SK-N-SH (cell line): Measurements from ENCODE around the gene TAPBP. TPM values are rescaled to one million over a fixed set of nuclear protein-coding genes. Genes with fewer than 3 reads are reported as not detected.
"Not testable (repeated sequence)": the region's sequence is repeated elsewhere in the genome, so short reads cannot be mapped to it uniquely, and the experiment has no call there.

Experiments used
- CTCF ChIA-PET: fragments of 300-600, 350-600 bp; formaldehyde crosslinking; extraction: SDS; loops from one replicate; lab custom pipeline; 2021; lab: Yijun Ruan, JAX
- POLR2A ChIA-PET: fragments of 350-600 bp; sonication (Branson Sonifier 250); formaldehyde crosslinking; extraction: SDS; loops from one replicate; lab custom pipeline; 2020; ENCODE audit warnings: antibody characterized with exemption, inconsistent platforms; lab: Yijun Ruan, JAX
- DNase-seq: peaks from one replicate; pipeline ENCODE4 v3.0.0; 2012
- H2AFZ ChIP-seq: fragments of 200-600 bp; sonication (generic); 2 replicates; pipeline ENCODE4 v1.8.1; 2016; ENCODE audit warnings: antibody characterized with exemption, mild to moderate bottlenecking, low read depth
- H3F3A ChIP-seq: fragments of 200-600 bp; sonication (generic); replicated peaks from 2 replicates; pipeline ENCODE3; 2016; ENCODE audit warnings: antibody characterized with exemption, mild to moderate bottlenecking; ENCODE audit not compliant: insufficient read depth
- H3K27ac ChIP-seq, 2 experiments: fragments of 200-500 bp in 1 of 2; fragments of 200-600 bp in 1 of 2; sonication (Bioruptor generic) in 1 of 2; sonication (generic), shearing (Covaris generic) in 1 of 2; 2 replicates each; pipeline versions ENCODE4 v1.5.1 to v1.6.1; 2014 to 2016; ENCODE audit warnings: low read depth in 2 of 2, inconsistent platforms in 1 of 2, low read length in 1 of 2, mild to moderate bottlenecking in 1 of 2, mixed read lengths in 1 of 2
- H3K27me3 ChIP-seq: fragments of 200-600 bp; sonication (generic), shearing (Covaris generic); 2 replicates; pipeline ENCODE4 v1.6.1; 2016; ENCODE audit warnings: mixed run types; ENCODE audit not compliant: insufficient read depth
- H3K36me3 ChIP-seq, 2 experiments: fragments of 200-500 bp in 1 of 2; fragments of 200-600 bp in 1 of 2; sonication (Bioruptor generic) in 1 of 2; sonication (generic) in 1 of 2; replicated peaks in 1 of 2; 2 replicates each; pipeline versions ENCODE3 to v1.5.1; 2014 to 2016; ENCODE audit warnings: low read length in 1 of 2, mild to moderate bottlenecking in 1 of 2; ENCODE audit not compliant: insufficient read depth in 2 of 2, control insufficient read depth in 1 of 2
- H3K4me1 ChIP-seq, 2 experiments: fragments of 200-500 bp in 1 of 2; fragments of 200-600 bp in 1 of 2; sonication (Bioruptor generic) in 1 of 2; sonication (generic), shearing (Covaris generic) in 1 of 2; 2 replicates each; pipeline versions ENCODE4 v1.5.1 to v1.6.1; 2014 to 2016; ENCODE audit warnings: low read depth in 1 of 2, low read length in 1 of 2, mixed run types in 1 of 2; ENCODE audit not compliant: insufficient read depth in 2 of 2, control insufficient read depth in 1 of 2
- H3K4me2 ChIP-seq: fragments of 200-600 bp; sonication (generic), shearing (Covaris generic); 2 replicates; pipeline ENCODE4 v1.6.1; 2017; ENCODE audit warnings: mixed run types
- H3K4me3 ChIP-seq, 2 experiments: fragments of 200-500 bp in 1 of 2; fragments of 200-600 bp in 1 of 2; sonication (Bioruptor generic) in 1 of 2; sonication (generic), shearing (Covaris generic) in 1 of 2; 2 replicates each; pipeline versions ENCODE4 v1.5.1 to v1.8.1; 2014 to 2016; ENCODE audit warnings: low read depth in 2 of 2, inconsistent platforms in 1 of 2, low read length in 1 of 2, mild to moderate bottlenecking in 1 of 2, mixed read lengths in 1 of 2, moderate library complexity in 1 of 2
- H3K79me2 ChIP-seq: fragments of 200-600 bp; sonication (generic); 2 replicates; pipeline ENCODE4 v1.8.1; 2017; ENCODE audit warnings: mild to moderate bottlenecking; ENCODE audit not compliant: insufficient read depth
- H3K9ac ChIP-seq: fragments of 200-600 bp; sonication (generic); 2 replicates; pipeline ENCODE4 v1.6.1; 2017; ENCODE audit warnings: mixed run types
- H3K9me2 ChIP-seq: fragments of 200-600 bp; sonication (generic); 2 replicates; pipeline ENCODE4 v1.6.1; 2017; ENCODE audit warnings: mixed run types
- H3K9me3 ChIP-seq: fragments of 200-600 bp; sonication (generic); 2 replicates; pipeline ENCODE4 v1.6.1; 2017; ENCODE audit warnings: mixed run types, mild to moderate bottlenecking, moderate library complexity
- H4K20me1 ChIP-seq: fragments of 200-600 bp; sonication (generic); 2 replicates; pipeline ENCODE4 v1.6.1; 2017; ENCODE audit warnings: mild to moderate bottlenecking, mixed run types; ENCODE audit not compliant: insufficient read depth
- CTCF ChIP-seq: fragments of 200-600 bp; sonication (generic); IDR thresholded peaks from 2 replicates; pipeline ENCODE4 v1.6.1; 2017; ENCODE audit warnings: antibody characterized with exemption, mild to moderate bottlenecking, moderate library complexity
- GATA2 ChIP-seq: sonication (generic); formaldehyde crosslinking; IDR thresholded peaks from 2 replicates; pipeline ENCODE4 v1.5.0; 2020; ENCODE audit warnings: mild to moderate bottlenecking, missing genetic modification reagents
- JUND ChIP-seq: IDR thresholded peaks from 2 replicates; pipeline ENCODE4 v1.4.0; 2012
- NRF1 ChIP-seq: IDR thresholded peaks from 2 replicates; pipeline ENCODE4 v1.6.1; 2012; ENCODE audit warnings: low read depth, mild to moderate bottlenecking, low read length
- RXRA ChIP-seq: IDR thresholded peaks from 2 replicates; pipeline ENCODE4 v1.4.0; 2012; ENCODE audit warnings: low read depth, mild to moderate bottlenecking, borderline replicate concordance
- SMC3 ChIP-seq: IDR thresholded peaks from 2 replicates; pipeline ENCODE4 v1.6.1; 2012; ENCODE audit warnings: low read depth, low read length, improper control_type of control experiment
- TAF1 ChIP-seq: IDR thresholded peaks from 2 replicates; pipeline ENCODE4 v1.6.1; 2012; ENCODE audit warnings: low read depth, mild to moderate bottlenecking, low read length, moderate library complexity, borderline replicate concordance
- TCF12 ChIP-seq: IDR thresholded peaks from 2 replicates; pipeline ENCODE4 v1.4.0; 2012
- TEAD4 ChIP-seq: IDR thresholded peaks from 2 replicates; pipeline ENCODE4 v1.4.0; 2012; ENCODE audit warnings: mild to moderate bottlenecking, borderline replicate concordance; ENCODE audit not compliant: insufficient read depth
- YY1 ChIP-seq: IDR thresholded peaks from 2 replicates; pipeline ENCODE4 v1.4.0; 2012; ENCODE audit warnings: low read depth, mild to moderate bottlenecking
- WGBS: methylation state at CpG from one replicate; pipeline ENCODE4 v1.1.6; 2017; ENCODE audit warnings: low lambda C conversion rate; 5-methylcytosine and 5-hydroxymethylcytosine counted together
- polyA plus RNA-seq, 3 experiments: library from polyadenylated mRNA; depleted of rRNA; stranded (reverse); fragments of >200 nt; gene quantifications; 2 replicates each; pipeline ENCODE4 v1.2.3, GENCODE V29; 2012
- TF ChIP-seq, protein P1 (sequence below): IDR thresholded peaks from 2 replicates; pipeline ENCODE4 v1.4.0; 2012; ENCODE audit warnings: low read depth, borderline replicate concordance

TAPBP gene
- polyA plus RNA-seq, 1 of the 3 experiments (the other 2 are of a cell fraction): 44.5 TPM

GRCh38 chr6:33271117-33271467 is 42.8 kb downstream of the TAPBP start (continued):
- TF ChIP-seq, protein P1, sequence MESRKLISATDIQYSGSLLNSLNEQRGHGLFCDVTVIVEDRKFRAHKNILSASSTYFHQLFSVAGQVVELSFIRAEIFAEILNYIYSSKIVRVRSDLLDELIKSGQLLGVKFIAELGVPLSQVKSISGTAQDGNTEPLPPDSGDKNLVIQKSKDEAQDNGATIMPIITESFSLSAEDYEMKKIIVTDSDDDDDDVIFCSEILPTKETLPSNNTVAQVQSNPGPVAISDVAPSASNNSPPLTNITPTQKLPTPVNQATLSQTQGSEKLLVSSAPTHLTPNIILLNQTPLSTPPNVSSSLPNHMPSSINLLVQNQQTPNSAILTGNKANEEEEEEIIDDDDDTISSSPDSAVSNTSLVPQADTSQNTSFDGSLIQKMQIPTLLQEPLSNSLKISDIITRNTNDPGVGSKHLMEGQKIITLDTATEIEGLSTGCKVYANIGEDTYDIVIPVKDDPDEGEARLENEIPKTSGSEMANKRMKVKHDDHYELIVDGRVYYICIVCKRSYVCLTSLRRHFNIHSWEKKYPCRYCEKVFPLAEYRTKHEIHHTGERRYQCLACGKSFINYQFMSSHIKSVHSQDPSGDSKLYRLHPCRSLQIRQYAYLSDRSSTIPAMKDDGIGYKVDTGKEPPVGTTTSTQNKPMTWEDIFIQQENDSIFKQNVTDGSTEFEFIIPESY: no peak
- no peak for TF ChIP-seq TEAD4
- no peak for TF ChIP-seq TCF12
- no peak for TF ChIP-seq YY1
- no peak for TF ChIP-seq GATA2 (CRISPR knock-in tag)
- TF ChIP-seq, all 33 proteins: peak for 3

DNA sequence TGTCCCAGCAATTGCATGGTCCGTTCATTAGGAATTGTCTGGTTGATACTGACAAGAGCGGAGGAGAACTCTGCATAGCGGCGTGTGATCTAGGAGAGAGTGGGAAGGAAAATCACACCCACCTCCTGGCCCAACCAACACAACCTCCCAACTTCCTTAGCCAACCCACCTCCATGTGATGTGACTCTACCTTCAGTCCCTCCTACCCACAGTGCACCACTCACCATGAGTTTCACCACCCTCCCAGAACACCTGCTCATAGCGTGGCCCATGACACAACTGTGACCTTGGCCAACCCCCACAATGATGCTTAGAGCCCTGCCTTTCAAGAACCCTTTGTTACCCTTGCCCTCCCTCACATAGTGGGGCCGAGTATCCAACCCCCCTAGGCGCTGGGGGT is 49.9 kb downstream of the TAPBP start:
- H4K20me1 ChIP-seq: no peaks in the 10 kb centered on the region
- H3K36me3 ChIP-seq: peaks cover 44 to 48% of the 10 kb centered on the region in 2 experiments
- TF ChIP-seq JUND: no peak
- no peak for TF ChIP-seq TAF1
- TF ChIP-seq, protein P1: no peak
- no peak for TF ChIP-seq CTCF
- no peak for TF ChIP-seq SMC3
- no peak for TF ChIP-seq NRF1
- no peak for TF ChIP-seq RXRA
- no peak overlapping the region for H3K4me2 ChIP-seq
- H3K4me1 ChIP-seq: no peaks in the 10 kb centered on the region; a peak in 1 of 4 replicates
- no peak overlapping the region for H3K27ac ChIP-seq
- no peak overlapping the region for H3K4me3 ChIP-seq
- H3K9ac ChIP-seq: no peak overlapping the region
- ChIA-PET CTCF (interaction anchor here (1.1 to 2.6 kb wide), 2 partner anchors 8 to 15 kb away, joined by 5 to 18 read pairs; partner anchors contain the start of genes RPS18 and VPS52), POLR2A (no interaction called here)
- H3F3A ChIP-seq: no peaks in the 10 kb centered on the region
- no peak for DNase-seq
- no peaks in the 10 kb centered on the region for H3K27me3 ChIP-seq
- WGBS: 98% methylated on average over 7 of the region's 7 CpGs
- no peaks in the 10 kb centered on the region for H3K9me3 ChIP-seq
- no peaks in the 10 kb centered on the region for H3K9me2 ChIP-seq
- peaks cover 6% of the 10 kb centered on the region; the same call in 1 of the 2 replicates for H3K79me2 ChIP-seq
- no peak overlapping the region for H2AFZ ChIP-seq

DNA sequence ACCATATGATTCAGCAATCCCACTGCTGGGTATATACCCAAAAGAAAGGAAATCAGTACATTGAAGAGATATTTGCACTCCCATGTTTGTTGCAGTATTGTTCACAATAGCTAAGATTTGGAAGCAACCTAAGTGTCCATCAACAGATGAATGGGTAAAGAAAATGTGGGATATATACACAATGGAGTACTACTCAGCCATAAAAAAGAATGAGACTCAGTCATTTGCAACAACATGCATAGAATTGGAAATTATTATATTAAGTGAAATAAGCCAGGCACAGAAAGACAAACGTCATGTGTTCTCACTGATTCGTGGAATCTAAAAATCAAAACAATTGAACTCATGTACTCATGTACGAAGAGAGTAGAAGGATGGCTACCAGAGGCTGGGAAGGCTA is 51.4 kb downstream of the TAPBP start:
- H3K36me3 ChIP-seq: peaks cover 33 to 41% of the 10 kb centered on the region in 2 experiments
- 92% methylated on average over 3 of the region's 3 CpGs for WGBS
- H3K4me1 ChIP-seq, H3K79me2 ChIP-seq, H3K27ac ChIP-seq, H3K4me3 ChIP-seq, H2AFZ ChIP-seq, DNase-seq, H4K20me1 ChIP-seq, H3K9me2 ChIP-seq, H3K4me2 ChIP-seq, H3K9me3 ChIP-seq, H3K27me3 ChIP-seq, H3K9ac ChIP-seq, H3F3A ChIP-seq: not testable (repeated sequence)
- CTCF ChIA-PET: interaction anchor here (1.2 to 2.6 kb wide), 3 partner anchors 13 to 278 kb away, joined by 3 to 18 read pairs (median 3); no protein-coding TSS in a partner anchor
- POLR2A ChIA-PET: interaction anchor here (2.2 kb wide), 1 partner anchor 9 kb away, joined by 8 read pairs; the partner anchor contains the start of genes RPS18 and VPS52
